Activated naive CD4-positive, alpha-beta T cell treated with anti-CD3 and anti-CD28 coated beads for 36 hours (primary cell): ENCODE data around the gene RUFY3. TPM values are rescaled to one million over a fixed set of nuclear protein-coding genes. Genes with fewer than 3 reads are reported as not detected.
"Not testable (repeated sequence)": the region's sequence is repeated elsewhere in the genome, so short reads cannot be mapped to it uniquely, and the experiment has no call there.

Source experiments
- CTCF ChIA-PET: fragments of 350-600 bp; sonication (Branson Sonifier 250); formaldehyde crosslinking; loops from one replicate; lab custom pipeline; 2021; ENCODE audit warnings: antibody characterized with exemption; lab: Charles Lee
- DNase-seq: peaks from one replicate; pipeline ENCODE4 v3.0.0-alpha.2; 2020
- H3K27ac Mint-ChIP-seq: one replicate; pipeline ENCODE4 v1.8.0; 2021; ENCODE audit warnings: mild to moderate bottlenecking, mixed read lengths
- H3K27me3 Mint-ChIP-seq: one replicate; pipeline ENCODE4 v1.8.0; 2021; ENCODE audit warnings: low read depth, mixed read lengths
- H3K36me3 Mint-ChIP-seq: one replicate; pipeline ENCODE4 v1.8.0; 2021; ENCODE audit warnings: low read depth, mixed read lengths
- H3K4me1 Mint-ChIP-seq: one replicate; pipeline ENCODE4 v1.8.0; 2021; ENCODE audit warnings: low read depth, mixed read lengths
- H3K4me3 Mint-ChIP-seq: one replicate; pipeline ENCODE4 v1.8.0; 2021; ENCODE audit warnings: mild to moderate bottlenecking, moderate library complexity, mixed read lengths
- H3K9me3 Mint-ChIP-seq: one replicate; pipeline ENCODE4 v1.8.0; 2021; ENCODE audit warnings: mixed read lengths
- intact Hi-C: fragments of 100-400 bp; cut with micrococcal nuclease; formaldehyde crosslinking; loops from one replicate; pipeline ENCODE4 v1.15.1; 2023
- total RNA-seq, 2 experiments: library from RNA; stranded (reverse); gene quantifications; one replicate each; pipeline ENCODE4 v1.2.3, GENCODE V29; 2021

Gene RUFY3
- total RNA-seq, 2 experiments from 2014 or later = 14.9 to 18.0 TPM

GRCh38 chr4:70725633-70726032 is 3.9 kb downstream of the RUFY3 start:
- intact Hi-C loops = no loop called here
- CTCF ChIA-PET = interaction anchor here (0.9 to 5.9 kb wide), 3 partner anchors 10 to 22 kb away, joined by 3 to 37 read pairs (median 4); no protein-coding TSS in a partner anchor
- Mint-ChIP-seq H3K4me1 (peaks cover 20% of the 10 kb centered on the region), H3K36me3 (no peaks in the 10 kb centered on the region), H3K4me3 (no peak overlapping the region), H3K9me3 (no peaks in the 10 kb centered on the region), H3K27ac (no peak overlapping the region), H3K27me3 (no peaks in the 10 kb centered on the region)
- no peak for DNase-seq

GRCh38 chr4:70726515-70726914 is 4.8 kb downstream of the RUFY3 start:
- intact Hi-C loops = not testable (repeated sequence)

DNA sequence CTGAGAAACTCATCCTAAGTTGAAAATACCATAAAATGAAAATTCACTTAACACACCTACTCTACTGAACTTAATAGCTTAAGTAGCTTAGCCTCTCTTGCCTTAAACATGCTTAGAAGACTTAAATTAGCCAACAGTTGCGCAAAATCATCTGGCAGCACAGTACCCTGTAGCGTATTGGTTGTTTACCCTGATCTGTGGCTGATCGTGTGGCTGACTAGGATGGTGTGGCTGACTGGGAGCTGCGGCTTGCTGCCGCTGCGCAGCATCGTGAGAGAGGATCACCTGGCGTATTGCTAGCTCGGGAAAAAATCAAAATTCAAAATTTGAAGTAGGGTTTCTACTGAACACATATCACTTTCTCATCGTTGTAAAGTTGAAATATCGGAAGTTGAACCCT is 6.3 kb downstream of the RUFY3 start:
- CTCF ChIA-PET = interaction anchor here (0.7 to 1.3 kb wide), 3 partner anchors 9 to 473 kb away, joined by 3 to 4 read pairs (median 4); no protein-coding TSS in a partner anchor
- H3K4me1 Mint-ChIP-seq = peaks cover 9% of the 10 kb centered on the region
- no peaks in the 10 kb centered on the region for H3K9me3 Mint-ChIP-seq
- no peak for DNase-seq
- no peaks in the 10 kb centered on the region for H3K36me3 Mint-ChIP-seq
- no peaks in the 10 kb centered on the region for H3K27me3 Mint-ChIP-seq
- intact Hi-C loops = no loop called here
- H3K27ac Mint-ChIP-seq = no peak overlapping the region
- H3K4me3 Mint-ChIP-seq = no peak overlapping the region

More at GRCh38 chr4:70726515-70726914, 4.8 kb downstream of the RUFY3 start:
- not testable (repeated sequence) for DNase-seq, H3K4me3 Mint-ChIP-seq, H3K27me3 Mint-ChIP-seq, H3K36me3 Mint-ChIP-seq, H3K9me3 Mint-ChIP-seq, H3K27ac Mint-ChIP-seq
- CTCF ChIA-PET = interaction anchor here (0.9 to 5.9 kb wide), 2 partner anchors 9 to 17 kb away, joined by 4 to 37 read pairs; no protein-coding TSS in a partner anchor
- H3K4me1 Mint-ChIP-seq = peaks cover 19% of the 10 kb centered on the region

DNA sequence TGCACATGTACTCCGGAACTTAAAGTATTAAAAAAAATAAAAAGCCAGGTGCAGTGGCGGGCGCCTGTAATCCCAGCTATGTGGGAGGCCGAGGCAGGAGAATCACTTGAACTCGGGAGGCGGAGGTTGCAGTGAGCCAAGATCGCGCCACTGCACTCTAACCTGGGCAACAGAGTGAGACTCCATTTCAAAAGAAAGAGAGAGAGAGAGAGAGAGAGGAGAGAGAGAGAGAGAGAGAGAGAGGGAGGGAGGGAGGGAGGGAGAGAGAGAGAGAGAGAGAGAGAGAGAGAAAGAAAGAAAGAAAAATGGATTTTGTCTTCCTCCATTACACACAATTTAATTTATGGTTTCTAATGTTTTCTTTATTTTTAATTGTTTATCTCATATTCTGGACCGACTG is 11.1 kb downstream of the RUFY3 start:
- CTCF ChIA-PET = interaction anchor here (0.6 to 5.3 kb wide), 2 partner anchors 9 to 49 kb away, joined by 3 to 37 read pairs; partner anchors contain the start of gene RUFY3
- not testable (repeated sequence) for DNase-seq, H3K27me3 Mint-ChIP-seq, H3K4me3 Mint-ChIP-seq, H3K36me3 Mint-ChIP-seq, H3K27ac Mint-ChIP-seq, H3K9me3 Mint-ChIP-seq
- intact Hi-C loops = loop anchor here (5.0 kb wide), 1 partner anchor 111 kb away; no protein-coding TSS in a partner anchor
- H3K4me1 Mint-ChIP-seq = peaks cover 37% of the 10 kb centered on the region

DNA sequence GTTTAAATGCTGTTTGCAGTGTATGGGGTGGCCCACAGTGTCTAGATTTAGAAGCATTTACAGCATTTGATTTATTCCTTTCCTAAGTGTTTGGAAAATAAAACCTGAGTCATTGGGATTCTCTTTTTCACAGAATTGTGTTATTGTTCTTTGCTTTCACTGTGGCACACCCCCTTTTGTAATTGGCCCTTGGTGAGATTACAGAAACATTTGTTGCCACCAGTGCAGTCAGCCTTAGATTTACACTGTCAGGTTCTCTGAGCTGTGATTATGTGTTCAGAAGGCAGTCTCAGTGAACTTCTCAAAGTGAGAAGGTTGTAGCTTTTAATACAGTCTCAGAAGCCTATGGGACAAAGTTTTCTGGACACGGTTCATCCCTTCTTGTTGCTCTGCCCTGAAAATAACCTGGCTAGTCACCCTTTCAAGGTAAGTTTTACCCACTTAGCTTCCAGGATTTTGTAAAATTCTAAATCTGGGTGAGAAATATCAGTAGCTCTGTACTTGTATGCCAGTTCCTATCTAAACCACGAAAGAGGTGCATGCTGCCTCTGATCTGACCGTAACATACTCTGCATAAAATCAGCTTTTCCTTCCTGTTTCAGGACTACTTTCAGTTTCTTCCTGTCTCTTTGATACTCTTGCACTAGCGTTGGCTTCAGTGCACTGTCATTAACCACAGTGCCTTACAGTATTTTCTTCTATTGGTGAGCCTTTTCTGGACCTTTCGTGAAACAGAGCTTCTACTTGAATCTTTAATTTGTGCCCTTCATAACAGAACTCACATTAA is 12.6 kb downstream of the RUFY3 start:
- no peaks in the 10 kb centered on the region for H3K36me3 Mint-ChIP-seq
- H3K4me3 Mint-ChIP-seq = peak overlapping the region; percentile 58
- DNase-seq = peak; percentile 52
- H3K27ac Mint-ChIP-seq = peak overlapping the region; percentile 25
- H3K27me3 Mint-ChIP-seq = no peaks in the 10 kb centered on the region
- CTCF ChIA-PET = interaction anchor here (0.8 to 5.3 kb wide), 13 partner anchors 10 to 264 kb away, joined by 3 to 37 read pairs (median 5); partner anchors contain the start of genes DCK and RUFY3
- H3K4me1 Mint-ChIP-seq = peaks cover 37% of the 10 kb centered on the region
- H3K9me3 Mint-ChIP-seq = no peaks in the 10 kb centered on the region
- intact Hi-C loops = loop anchor here (1.0 to 5.0 kb wide), 10 partner anchors 21 to 260 kb away; partner anchors contain the start of genes GRSF1, MOB1B and UTP3

GRCh38 chr4:70734971-70735370 is 13.2 kb downstream of the RUFY3 start:
- Mint-ChIP-seq H3K4me1 (peaks cover 38% of the 10 kb centered on the region), H3K9me3 (no peaks in the 10 kb centered on the region), H3K27me3 (no peaks in the 10 kb centered on the region), H3K4me3 (peak overlapping the region; percentile 58), H3K27ac (peak overlapping the region; percentile 25), H3K36me3 (no peaks in the 10 kb centered on the region)
- intact Hi-C loops = loop anchor here (1.0 to 5.0 kb wide), 11 partner anchors 18 to 260 kb away; partner anchors contain the start of genes GRSF1, MOB1B and UTP3
- CTCF ChIA-PET = interaction anchor here (0.8 to 5.3 kb wide), 14 partner anchors 11 to 270 kb away, joined by 3 to 37 read pairs (median 5); partner anchors contain the start of genes DCK and RUFY3
- DNase-seq = no peak

- not testable (repeated sequence) for H3K4me3 Mint-ChIP-seq, H3K27me3 Mint-ChIP-seq, H3K9me3 Mint-ChIP-seq, H3K36me3 Mint-ChIP-seq, H3K27ac Mint-ChIP-seq
- peaks cover 39% of the 10 kb centered on the region for H3K4me1 Mint-ChIP-seq
- CTCF ChIA-PET = interaction anchor here (0.7 to 5.3 kb wide), 15 partner anchors 11 to 859 kb away, joined by 3 to 37 read pairs (median 4); partner anchors contain the start of gene RUFY3
- intact Hi-C loops = loop anchor here (1.0 to 2.0 kb wide), 4 partner anchors 17 to 259 kb away; partner anchors contain the start of gene MOB1B
- DNase-seq = peak; percentile 57
These were observed 14.2 kb downstream of the RUFY3 start for GRCh38 chr4:70735915-70736314.

- no peaks in the 10 kb centered on the region for H3K27me3 Mint-ChIP-seq
- CTCF ChIA-PET = interaction anchor here (0.6 to 5.3 kb wide), 13 partner anchors 8 to 858 kb away, joined by 3 to 37 read pairs (median 4); partner anchors contain the start of gene RUFY3
- intact Hi-C loops = no loop called here
- no peaks in the 10 kb centered on the region for H3K36me3 Mint-ChIP-seq
- DNase-seq = no peak
- H3K4me1 Mint-ChIP-seq = peaks cover 42% of the 10 kb centered on the region
- H3K4me3 Mint-ChIP-seq = no peak overlapping the region
- H3K9me3 Mint-ChIP-seq = no peaks in the 10 kb centered on the region
- no peak overlapping the region for H3K27ac Mint-ChIP-seq
These were observed 15.2 kb downstream of the RUFY3 start for GRCh38 chr4:70737006-70737405.

- H3K9me3 Mint-ChIP-seq = no peaks in the 10 kb centered on the region
- no peak overlapping the region for H3K27ac Mint-ChIP-seq
- peak overlapping the region; percentile 30 for H3K4me3 Mint-ChIP-seq
- DNase-seq = no peak
- intact Hi-C loops = no loop called here
- no peaks in the 10 kb centered on the region for H3K27me3 Mint-ChIP-seq
- H3K36me3 Mint-ChIP-seq = no peaks in the 10 kb centered on the region
- peaks cover 41% of the 10 kb centered on the region for H3K4me1 Mint-ChIP-seq
- CTCF ChIA-PET = interaction anchor here (0.9 to 5.3 kb wide), 10 partner anchors 9 to 85 kb away, joined by 3 to 37 read pairs (median 4); partner anchors contain the start of gene RUFY3
These were observed 15.6 kb downstream of the RUFY3 start for GRCh38 chr4:70737409-70737808.

DNA sequence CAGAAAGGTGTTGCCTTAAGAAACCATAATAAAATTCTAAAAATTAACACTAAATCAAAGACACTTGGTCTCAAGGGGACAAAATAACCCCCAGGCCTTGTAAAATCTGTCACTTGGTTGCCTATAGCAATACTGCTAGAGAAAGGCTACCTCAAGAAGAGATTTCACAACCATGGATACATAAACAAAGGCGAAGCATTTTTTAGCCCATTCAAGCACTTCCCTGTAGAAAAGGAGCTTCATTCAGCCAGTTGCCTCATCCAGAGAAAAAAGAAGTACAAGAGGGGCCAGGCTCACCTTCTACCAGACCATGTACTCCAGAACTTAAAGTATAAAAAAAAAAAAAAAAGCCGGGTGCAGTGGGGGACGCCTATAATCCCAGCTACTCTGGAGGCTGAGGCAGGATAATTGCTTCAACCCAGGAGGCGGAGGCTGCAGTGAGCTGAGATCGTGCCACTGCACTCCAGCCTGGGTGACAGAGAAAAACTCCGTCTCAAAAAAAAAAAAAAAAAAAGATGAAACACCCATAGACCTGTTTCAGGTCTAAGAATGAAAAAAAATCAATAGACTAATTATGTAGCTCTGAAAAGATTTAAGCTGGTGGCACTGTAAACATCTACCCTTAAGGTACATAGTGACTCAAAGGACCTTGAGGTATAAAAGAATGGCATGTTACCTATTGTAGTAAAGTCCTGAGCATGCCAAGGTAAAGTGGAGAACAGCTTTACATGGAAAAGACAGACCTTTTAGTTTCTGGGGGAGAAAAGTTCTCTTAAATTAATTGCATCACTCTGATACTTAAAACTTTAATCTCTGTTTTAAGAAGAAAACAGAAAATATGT is 18.0 kb downstream of the RUFY3 start:
- no peak for DNase-seq
- Mint-ChIP-seq H3K27me3 (no peaks in the 10 kb centered on the region), H3K27ac (no peak overlapping the region), H3K4me1 (peaks cover 30% of the 10 kb centered on the region), H3K4me3 (no peak overlapping the region), H3K36me3 (no peaks in the 10 kb centered on the region), H3K9me3 (no peaks in the 10 kb centered on the region)
- intact Hi-C loops = no loop called here
- CTCF ChIA-PET = interaction anchor here (0.6 kb wide), 2 partner anchors 79 to 82 kb away, joined by 3 to 4 read pairs; no protein-coding TSS in a partner anchor

- DNase-seq = no peak
- H3K9me3 Mint-ChIP-seq = no peaks in the 10 kb centered on the region
- intact Hi-C loops = no loop called here
- CTCF ChIA-PET = interaction anchor here (0.8 to 1.6 kb wide), 2 partner anchors 12 to 16 kb away, joined by 3 to 4 read pairs; no protein-coding TSS in a partner anchor
- H3K4me1 Mint-ChIP-seq = peaks cover 10% of the 10 kb centered on the region
- H3K36me3 Mint-ChIP-seq = no peaks in the 10 kb centered on the region
- H3K4me3 Mint-ChIP-seq = no peak overlapping the region
- no peaks in the 10 kb centered on the region for H3K27me3 Mint-ChIP-seq
- H3K27ac Mint-ChIP-seq = no peak overlapping the region
These were observed 20.3 kb downstream of the RUFY3 start for GRCh38 chr4:70741867-70742658.
